PC-3 (cell line): ENCODE results near the gene MARCKS. TPM values are rescaled to one million over a fixed set of nuclear protein-coding genes. Genes with fewer than 3 reads are reported as not detected.
A peak's percentile ranks its signal among the peaks of the same experiment; 100 is the strongest.

Experiments used
- ATAC-seq: fragments of 200-7000 bp; cut with Tn5 transposase; 2 replicates; pipeline ENCODE4 v1.9.1; 2020; ENCODE audit warnings: mild to moderate bottlenecking, moderate library complexity
- BruUV-seq: library from RNA; stranded (reverse); fragments of 400-500 nt; replicated peaks from 2 replicates; lab custom pipeline; 2021; lab: Mats Ljungman, UMichigan
- CTCF ChIA-PET: fragments of 300-600 bp; sonication (Branson Sonifier 250); formaldehyde crosslinking; loops from one replicate; lab custom pipeline; 2022; ENCODE audit warnings: antibody characterized with exemption; lab: Charles Lee
- POLR2A ChIA-PET: fragments of 300-600 bp; sonication (Branson Sonifier 250); formaldehyde crosslinking; loops from one replicate; lab custom pipeline; 2022; ENCODE audit warnings: antibody characterized with exemption; ENCODE audit not compliant: unreplicated experiment; lab: Charles Lee
- DNase-seq: peaks from one replicate; pipeline ENCODE4 v3.0.0-alpha.2; 2015
- H2AFZ ChIP-seq: fragments of 300-600 bp; sonication (generic); 2 replicates; pipeline ENCODE4 v1.6.0; 2016; ENCODE audit warnings: antibody characterized with exemption, low read length
- H3F3A ChIP-seq: fragments of 300-600 bp; sonication (generic); one replicate; pipeline ENCODE4 v1.6.0; 2017; ENCODE audit warnings: antibody characterized with exemption, low read length, control low read depth, mild to moderate bottlenecking; ENCODE audit not compliant: unreplicated experiment
- H3K27ac ChIP-seq: fragments of 300-600 bp; sonication (generic); 2 replicates; pipeline ENCODE4 v1.5.1; 2016; ENCODE audit warnings: mild to moderate bottlenecking, low read length
- H3K27me3 ChIP-seq: fragments of 300-600 bp; sonication (generic); 2 replicates; pipeline ENCODE4 v1.6.1; 2016; ENCODE audit warnings: low read length, mixed read lengths
- H3K36me3 ChIP-seq: fragments of 300-600 bp; sonication (generic); 2 replicates; pipeline ENCODE4 v1.6.1; 2016; ENCODE audit warnings: low read depth, mixed run types, low read length, mixed read lengths
- H3K4me1 ChIP-seq: fragments of 300-600 bp; sonication (generic); 2 replicates; pipeline ENCODE4 v1.5.1; 2016; ENCODE audit warnings: low read length; ENCODE audit not compliant: insufficient read depth
- H3K4me2 ChIP-seq: fragments of 300-600 bp; sonication (generic); 2 replicates; pipeline ENCODE4 v1.6.0; 2016; ENCODE audit warnings: low read length
- H3K4me3 ChIP-seq: fragments of 300-600 bp; sonication (generic); 2 replicates; pipeline ENCODE4 v1.5.1; 2016; ENCODE audit warnings: mild to moderate bottlenecking, low read length, mixed read lengths
- H3K79me2 ChIP-seq: fragments of 300-600 bp; sonication (generic); 2 replicates; pipeline ENCODE4 v1.6.1; 2017; ENCODE audit warnings: low read length, mixed read lengths
- H3K9ac ChIP-seq: fragments of 300-600 bp; sonication (generic); 2 replicates; pipeline ENCODE4 v1.6.0; 2016; ENCODE audit warnings: mild to moderate bottlenecking, low read length
- H3K9me2 ChIP-seq: fragments of 300-600 bp; sonication (generic); replicated peaks from 2 replicates; pipeline ENCODE4 v1.6.1; 2016; ENCODE audit warnings: mixed run types, low read length, mixed read lengths
- H3K9me3 ChIP-seq: fragments of 300-600 bp; sonication (generic); 2 replicates; pipeline ENCODE4 v1.6.1; 2016; ENCODE audit warnings: low read length, mixed read lengths
- H4K20me1 ChIP-seq: fragments of 300-600 bp; sonication (generic); 2 replicates; pipeline ENCODE4 v1.6.1; 2016; ENCODE audit warnings: low read length, mixed read lengths
- EZH2 ChIP-seq: fragments of 300-600 bp; sonication (generic); IDR thresholded peaks from one replicate; pipeline ENCODE4 v1.6.1; 2017; ENCODE audit warnings: antibody characterized with exemption, mild to moderate bottlenecking, low read length; ENCODE audit not compliant: unreplicated experiment
- EZH2phosphoT487 ChIP-seq: fragments of 300-600 bp; sonication (generic); IDR thresholded peaks from 2 replicates; pipeline ENCODE4 v1.6.1; 2018; ENCODE audit warnings: mild to moderate bottlenecking, antibody characterized with exemption, low read length, borderline replicate concordance
- intact Hi-C: fragments of 100-400 bp; cut with micrococcal nuclease; formaldehyde crosslinking; loops from 2 replicates; pipeline ENCODE4 v1.9.0; 2023
- total RNA-seq: library from RNA; depleted of rRNA; stranded (reverse); fragments of >200 nt; gene quantifications from 2 replicates; pipeline ENCODE4 v1.2.3, GENCODE V29; 2014
- TF ChIP-seq, protein P1 (sequence below): fragments of 300-600 bp; sonication (generic); conservative IDR thresholded peaks from 2 replicates; pipeline ENCODE4 v1.5.1; 2017; ENCODE audit warnings: antibody characterized with exemption, low read depth, mild to moderate bottlenecking, low read length

The MARCKS gene
- total RNA-seq, 1 experiment from 2014 or later, result 51.5 TPM

DNA sequence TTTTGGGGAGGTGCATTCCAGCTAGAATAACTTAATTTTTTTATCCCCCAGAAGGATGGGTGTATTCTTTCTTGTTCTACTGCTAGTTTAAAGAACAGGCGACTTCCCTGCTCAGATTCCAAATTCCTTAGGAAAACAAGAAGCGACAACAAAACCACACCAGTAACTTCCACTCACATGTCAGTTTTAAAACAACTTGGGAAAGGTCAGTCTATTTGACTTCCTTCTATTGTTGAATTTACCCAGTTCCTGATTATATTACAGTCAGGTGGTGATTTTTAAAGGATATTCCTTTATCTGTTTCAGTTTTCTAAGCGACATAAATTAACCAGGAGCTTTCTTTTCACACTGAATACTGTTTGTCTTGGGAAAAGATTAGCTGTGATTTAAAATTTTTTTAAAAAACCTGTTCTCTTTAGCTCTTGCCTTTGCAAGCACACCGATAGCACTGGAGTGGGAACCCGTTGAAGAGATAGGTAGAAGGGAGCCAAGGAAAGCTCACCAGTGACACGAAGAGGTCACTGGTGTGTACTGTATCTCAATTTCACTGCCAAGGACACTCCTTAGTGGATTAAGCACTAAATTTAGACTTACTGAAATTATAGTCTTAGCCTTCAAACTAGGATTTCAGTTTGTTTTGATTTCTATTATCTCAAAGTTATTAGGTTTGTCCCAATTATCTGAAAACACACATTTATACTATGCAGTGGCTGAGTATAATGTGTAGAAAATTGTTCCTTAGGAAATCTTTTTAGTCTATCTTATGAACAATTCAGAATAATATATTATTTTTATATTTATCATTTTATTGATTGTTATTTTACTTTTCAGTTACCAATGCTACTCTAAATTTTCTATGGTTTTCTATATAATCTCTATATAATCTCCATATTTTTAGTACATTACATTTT, 22.3 kb downstream of the MARCKS start:
- Histone ChIP-seq H3K27ac (no peak overlapping the region), H3K79me2 (no peaks in the 10 kb centered on the region), H3K9ac (no peak overlapping the region), H3K27me3 (no peaks in the 10 kb centered on the region), H3K36me3 (no peaks in the 10 kb centered on the region), H3K4me2 (peak overlapping the region; percentile 63), H3K4me1 (peaks cover 8% of the 10 kb centered on the region; the same call in 1 of the 2 replicates), H3F3A (no peaks in the 10 kb centered on the region), H3K9me2 (no peaks in the 10 kb centered on the region), H3K9me3 (no peaks in the 10 kb centered on the region), H4K20me1 (no peaks in the 10 kb centered on the region), H2AFZ (peak overlapping the region; percentile 59), H3K4me3 (no peak overlapping the region)
- TF ChIP-seq EZH2phosphoT487, result no peak
- TF ChIP-seq EZH2, result no peak
- TF ChIP-seq, protein P1, sequence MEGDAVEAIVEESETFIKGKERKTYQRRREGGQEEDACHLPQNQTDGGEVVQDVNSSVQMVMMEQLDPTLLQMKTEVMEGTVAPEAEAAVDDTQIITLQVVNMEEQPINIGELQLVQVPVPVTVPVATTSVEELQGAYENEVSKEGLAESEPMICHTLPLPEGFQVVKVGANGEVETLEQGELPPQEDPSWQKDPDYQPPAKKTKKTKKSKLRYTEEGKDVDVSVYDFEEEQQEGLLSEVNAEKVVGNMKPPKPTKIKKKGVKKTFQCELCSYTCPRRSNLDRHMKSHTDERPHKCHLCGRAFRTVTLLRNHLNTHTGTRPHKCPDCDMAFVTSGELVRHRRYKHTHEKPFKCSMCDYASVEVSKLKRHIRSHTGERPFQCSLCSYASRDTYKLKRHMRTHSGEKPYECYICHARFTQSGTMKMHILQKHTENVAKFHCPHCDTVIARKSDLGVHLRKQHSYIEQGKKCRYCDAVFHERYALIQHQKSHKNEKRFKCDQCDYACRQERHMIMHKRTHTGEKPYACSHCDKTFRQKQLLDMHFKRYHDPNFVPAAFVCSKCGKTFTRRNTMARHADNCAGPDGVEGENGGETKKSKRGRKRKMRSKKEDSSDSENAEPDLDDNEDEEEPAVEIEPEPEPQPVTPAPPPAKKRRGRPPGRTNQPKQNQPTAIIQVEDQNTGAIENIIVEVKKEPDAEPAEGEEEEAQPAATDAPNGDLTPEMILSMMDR, result peak; percentile 76
- BruUV-seq, result no TSS peak
- ChIA-PET POLR2A (no interaction called here), CTCF (interaction anchor here (0.6 to 1.2 kb wide), 4 partner anchors 21 to 1098 kb away, joined by 3 to 8 read pairs (median 4); no protein-coding TSS in a partner anchor)
- peak; percentile 95 for ATAC-seq
- intact Hi-C loops, result loop anchor here (1.0 to 5.0 kb wide), 2 partner anchors 467 to 1099 kb away; no protein-coding TSS in a partner anchor
- DNase-seq, result peak; percentile 76

DNA sequence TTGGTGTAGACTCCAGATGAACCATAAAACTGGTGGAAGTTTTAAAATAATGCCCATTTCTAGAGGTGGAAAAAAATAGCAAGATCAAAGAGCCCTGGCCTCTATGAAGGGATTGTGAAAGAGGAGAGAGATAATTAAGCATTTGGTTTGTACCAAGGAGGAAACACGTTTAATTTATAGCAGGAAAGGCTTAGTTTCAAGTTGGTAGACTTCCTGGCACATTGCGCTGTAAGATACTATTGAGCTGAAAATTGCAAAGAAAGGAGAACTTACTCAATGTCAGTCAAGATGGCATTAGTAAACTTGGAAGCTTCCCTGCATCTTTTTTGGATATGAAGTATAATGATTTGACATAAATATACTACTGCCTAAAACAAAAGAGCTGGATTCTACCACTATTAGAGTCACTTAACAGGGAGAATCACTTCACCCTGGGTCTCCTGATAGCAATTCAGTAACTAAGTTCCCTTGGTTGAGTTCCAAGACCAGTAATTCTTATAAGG, 24.4 kb downstream of the MARCKS start:
- ChIA-PET POLR2A (no interaction called here), CTCF (no interaction called here)
- H3K27ac ChIP-seq, result no peak overlapping the region
- no peak overlapping the region for H3K9ac ChIP-seq
- no peak overlapping the region for H2AFZ ChIP-seq
- no peak for DNase-seq
- H3K4me2 ChIP-seq, result no peak overlapping the region
- TF ChIP-seq EZH2, result no peak
- TF ChIP-seq EZH2phosphoT487, result no peak
- H3K36me3 ChIP-seq, result no peaks in the 10 kb centered on the region
- H3K9me2 ChIP-seq, result no peaks in the 10 kb centered on the region
- no peaks in the 10 kb centered on the region for H3F3A ChIP-seq
- no peak for ATAC-seq
- H3K4me3 ChIP-seq, result no peak overlapping the region
- BruUV-seq, result no TSS peak
- H3K79me2 ChIP-seq, result no peaks in the 10 kb centered on the region
- H4K20me1 ChIP-seq, result no peaks in the 10 kb centered on the region
- peaks cover 4% of the 10 kb centered on the region; the same call in 1 of the 2 replicates for H3K4me1 ChIP-seq
- H3K27me3 ChIP-seq, result no peaks in the 10 kb centered on the region
- intact Hi-C loops, result no loop called here
- no peaks in the 10 kb centered on the region for H3K9me3 ChIP-seq

DNA sequence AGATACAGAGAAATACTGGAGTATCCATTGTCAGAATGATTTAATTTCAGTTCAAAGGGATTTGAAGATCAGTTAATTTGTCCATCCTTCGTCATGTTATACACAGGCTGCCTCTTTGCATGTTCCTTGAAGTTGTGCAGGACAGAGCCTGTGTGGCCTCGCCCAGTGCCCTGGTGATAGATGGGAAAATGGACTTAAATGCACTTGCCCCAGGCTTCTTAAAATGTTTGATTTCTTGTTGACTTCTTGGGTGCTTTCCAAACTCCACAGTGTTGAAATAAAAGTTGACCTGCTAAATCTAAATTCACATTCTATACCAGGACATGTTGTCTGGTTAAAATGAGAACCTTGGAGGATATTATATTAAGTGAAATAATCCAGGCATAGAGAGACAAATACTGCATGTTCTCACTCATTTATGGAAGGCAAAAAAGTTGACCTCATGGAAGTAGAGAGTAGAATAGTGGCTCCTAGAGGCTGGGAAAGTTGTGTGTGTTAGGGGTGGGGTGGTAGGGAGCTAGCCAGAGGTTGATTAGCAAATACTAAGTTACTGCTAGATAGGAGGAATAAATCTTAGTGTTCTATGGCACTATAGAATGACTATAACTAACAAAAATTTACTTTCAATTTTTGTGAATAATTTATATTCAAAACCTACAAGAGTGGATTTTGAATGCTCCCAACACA, 25.3 kb downstream of the MARCKS start:
- no TSS peak for BruUV-seq
- no peaks in the 10 kb centered on the region for H3F3A ChIP-seq
- H4K20me1 ChIP-seq, result no peaks in the 10 kb centered on the region
- H3K4me3 ChIP-seq, result no peak overlapping the region
- TF ChIP-seq EZH2phosphoT487, result no peak
- TF ChIP-seq, protein P1, result no peak
- no peak for TF ChIP-seq EZH2
- H3K27me3 ChIP-seq, result no peaks in the 10 kb centered on the region
- H3K27ac ChIP-seq, result no peak overlapping the region
- H3K36me3 ChIP-seq, result no peaks in the 10 kb centered on the region
- ChIA-PET CTCF (no interaction called here), POLR2A (no interaction called here)
- no peak overlapping the region for H3K9ac ChIP-seq
- H3K4me2 ChIP-seq, result no peak overlapping the region
- no peaks in the 10 kb centered on the region for H3K79me2 ChIP-seq
- ATAC-seq (no peak), DNase-seq (no peak)
- no peak overlapping the region for H2AFZ ChIP-seq
- intact Hi-C loops, result no loop called here
- H3K9me3 ChIP-seq, result no peaks in the 10 kb centered on the region
- no peaks in the 10 kb centered on the region for H3K9me2 ChIP-seq
- peaks cover 4% of the 10 kb centered on the region; the same call in 1 of the 2 replicates for H3K4me1 ChIP-seq
